NCI-H128 (cell line): ENCODE data around the gene FCN1.

ENCODE experiments used
- DNase-seq: peaks from one replicate; lab custom pipeline; 2025; ENCODE audit not compliant: unreplicated experiment; lab: John Stamatoyannopoulos, UW

The FCN1 gene

DNA sequence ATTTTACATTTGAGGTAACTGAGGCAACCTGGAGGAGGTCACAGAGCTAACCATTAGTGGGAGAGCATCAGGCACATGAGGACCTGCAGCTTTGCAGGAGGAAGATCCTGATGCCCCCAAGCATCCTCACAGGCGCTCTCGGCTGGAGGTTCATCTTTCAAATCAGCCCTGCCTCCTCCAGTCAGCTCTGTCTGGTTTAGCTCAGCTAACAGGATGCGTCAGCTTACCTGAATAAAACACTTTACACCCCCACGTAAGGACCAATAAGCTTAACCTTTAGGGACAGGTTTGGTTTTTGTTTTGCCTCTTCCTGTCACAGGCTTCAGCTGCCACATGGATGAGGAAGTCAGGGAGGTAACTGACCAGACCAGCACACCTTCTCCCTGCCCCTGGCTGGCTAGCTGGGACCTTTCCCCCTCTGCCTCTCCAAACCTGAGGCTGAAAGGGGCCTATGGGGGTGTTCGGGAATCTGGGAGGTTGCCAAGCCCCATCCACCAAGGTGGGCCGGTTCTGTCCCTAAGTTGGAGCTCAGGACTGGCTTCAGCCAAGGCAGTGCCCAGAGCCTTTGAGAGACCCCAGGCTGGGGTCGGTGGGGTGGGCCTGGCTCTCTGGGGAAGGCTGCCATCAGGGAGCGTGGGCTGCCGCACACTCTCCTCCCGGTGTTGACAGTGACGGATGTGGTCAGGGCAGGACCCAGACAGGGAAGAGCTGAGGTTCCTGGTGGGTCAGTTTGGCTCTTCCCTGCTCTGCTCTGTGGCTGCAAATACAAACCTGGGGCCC, 20.0 kb upstream of the FCN1 start:
- no peak for DNase-seq

DNA sequence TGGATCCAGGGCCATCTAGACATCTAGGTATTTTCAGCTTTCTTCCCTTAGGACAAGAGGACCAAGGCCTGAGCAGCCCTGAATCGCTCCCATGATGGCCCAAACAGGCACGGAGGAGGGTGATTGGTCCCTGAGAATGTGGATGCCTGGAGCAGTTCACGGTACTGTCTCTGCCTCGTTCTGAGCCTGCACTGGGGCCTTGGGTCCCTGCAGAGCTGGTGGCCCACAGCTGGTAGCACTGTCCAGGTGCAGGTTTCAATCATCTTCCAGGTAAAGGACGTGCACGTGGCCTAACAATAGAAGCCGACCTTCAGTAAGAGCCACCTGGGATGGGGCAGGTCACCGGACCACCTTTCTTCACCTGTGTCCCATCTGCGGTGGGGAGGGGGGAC, 19.4 kb upstream of the FCN1 start:
- no peak for DNase-seq

DNA sequence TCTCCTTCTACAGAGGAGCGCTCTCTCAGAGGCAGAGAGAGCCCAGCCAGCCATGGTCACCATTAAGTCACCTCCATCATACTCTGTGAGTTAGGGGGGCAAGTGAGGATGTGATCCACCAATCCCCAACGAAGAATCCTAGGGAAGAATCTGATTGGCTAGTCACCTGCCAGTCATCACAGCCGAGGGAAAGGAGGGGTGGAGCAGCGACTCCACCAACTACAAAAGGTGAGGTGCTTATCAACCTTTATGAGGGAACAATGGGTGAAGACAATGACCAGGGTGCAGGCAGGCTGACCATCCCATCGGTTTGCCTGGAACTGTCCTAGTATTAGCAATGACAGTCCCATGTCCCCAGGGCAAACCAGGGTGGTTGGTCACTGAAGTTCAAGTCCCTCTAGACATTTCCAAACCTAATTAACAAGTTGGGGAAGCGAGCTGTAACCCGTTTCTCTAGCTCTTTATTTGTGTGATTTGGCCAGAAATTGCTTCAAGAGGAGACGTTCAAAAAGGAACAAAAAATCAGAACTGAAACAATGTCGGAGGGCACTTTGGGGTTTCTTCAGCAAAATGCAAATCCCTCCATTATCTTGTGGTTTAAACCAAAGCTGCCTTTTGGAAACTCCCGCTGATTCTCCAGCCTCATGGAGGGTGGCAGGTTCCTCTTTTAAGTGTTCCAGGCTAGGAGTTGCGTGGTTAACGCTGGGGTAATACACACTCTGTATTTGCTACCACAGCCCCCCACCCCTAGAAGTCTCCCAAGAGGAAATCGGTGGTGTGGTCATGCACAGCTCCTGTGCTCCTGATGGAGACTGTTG, 18.8 kb upstream of the FCN1 start:
- DNase-seq: no peak

DNA sequence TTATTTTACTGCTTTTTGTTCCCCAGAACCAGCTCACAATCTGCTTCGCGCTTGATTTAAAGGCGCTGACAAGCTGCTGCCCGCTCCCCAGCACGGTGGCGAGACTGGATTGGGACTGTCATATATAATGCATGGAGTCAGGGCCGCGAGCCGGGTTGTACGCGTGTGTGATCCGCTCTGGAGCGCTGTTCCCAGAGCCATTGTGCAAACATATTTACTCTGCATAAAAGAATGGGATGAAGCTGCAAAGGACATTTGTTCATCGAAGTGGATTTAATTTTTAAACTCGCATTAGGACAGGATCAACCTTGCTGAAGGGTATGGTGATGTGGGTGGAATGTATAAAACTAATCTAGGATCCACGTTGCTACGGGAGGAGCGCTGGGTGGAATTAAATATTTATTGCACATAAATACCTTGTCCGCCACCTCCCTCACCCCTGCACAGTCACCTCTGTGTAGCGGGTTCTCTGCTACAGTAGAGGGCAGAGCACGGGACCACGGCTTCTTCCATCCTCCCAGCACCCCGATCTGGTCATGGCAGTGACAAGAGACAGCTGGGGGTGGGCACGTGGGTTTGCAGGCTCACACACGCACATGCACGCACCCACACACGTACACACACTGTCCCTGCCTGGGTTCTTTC, 18.1 kb upstream of the FCN1 start:
- DNase-seq: no peak

DNA sequence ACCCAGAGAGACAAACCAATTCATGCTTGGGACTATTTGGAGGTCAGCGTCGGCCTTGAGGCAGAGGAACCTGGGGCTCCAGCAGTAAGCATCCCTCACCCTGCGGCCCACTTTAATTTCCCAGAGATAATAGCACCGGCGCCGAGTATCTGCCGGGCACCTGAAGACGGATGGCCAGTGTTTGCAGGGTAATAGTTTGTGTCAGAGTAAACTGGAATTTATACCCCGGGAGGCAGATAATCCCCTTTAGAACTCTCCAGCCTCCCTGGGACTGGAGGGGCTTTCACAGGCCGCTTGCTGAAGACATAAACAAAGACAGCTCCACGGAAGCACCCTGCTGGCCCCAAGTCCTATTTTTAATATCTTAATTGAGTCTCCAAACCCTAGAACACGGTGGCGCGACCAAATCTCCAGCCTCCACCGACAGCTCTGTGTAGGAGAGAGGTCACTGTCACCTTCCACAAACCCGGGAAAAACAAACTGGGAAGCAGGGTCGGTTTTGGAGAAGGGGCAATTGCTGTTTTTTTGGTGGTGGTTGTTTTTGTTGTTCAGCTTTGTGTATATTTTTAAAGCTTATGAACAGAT, 17.4 kb upstream of the FCN1 start:
- no peak for DNase-seq

DNA sequence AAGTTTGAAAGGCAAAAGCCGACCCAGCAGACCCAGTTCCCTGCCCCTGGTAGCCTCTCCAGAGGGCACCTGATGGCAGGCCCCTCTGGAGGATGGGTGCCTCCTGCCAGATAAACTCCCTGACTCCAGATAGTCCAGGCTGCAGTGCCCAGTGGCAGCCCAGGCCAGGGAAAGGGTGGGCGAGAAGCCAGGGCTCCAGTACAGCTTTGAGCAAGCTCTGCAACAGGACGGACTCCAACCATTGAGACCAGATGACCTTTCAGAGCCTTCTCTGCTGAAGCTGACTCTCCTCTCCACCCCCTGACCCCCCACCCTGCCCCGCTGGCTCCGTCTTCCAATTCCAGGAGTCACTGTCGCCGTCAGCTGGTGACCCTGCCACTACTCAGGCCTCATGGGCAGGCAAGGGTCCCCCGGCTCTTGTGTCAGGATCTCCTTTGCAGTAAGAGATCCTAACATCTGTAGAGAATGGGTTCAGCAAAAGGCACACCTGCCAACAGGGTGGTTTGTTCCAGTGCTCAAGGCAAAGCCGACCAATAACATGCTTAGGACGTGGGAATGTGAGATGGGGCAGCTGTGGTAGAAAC, 15.5 kb upstream of the FCN1 start:
- no peak for DNase-seq

DNA sequence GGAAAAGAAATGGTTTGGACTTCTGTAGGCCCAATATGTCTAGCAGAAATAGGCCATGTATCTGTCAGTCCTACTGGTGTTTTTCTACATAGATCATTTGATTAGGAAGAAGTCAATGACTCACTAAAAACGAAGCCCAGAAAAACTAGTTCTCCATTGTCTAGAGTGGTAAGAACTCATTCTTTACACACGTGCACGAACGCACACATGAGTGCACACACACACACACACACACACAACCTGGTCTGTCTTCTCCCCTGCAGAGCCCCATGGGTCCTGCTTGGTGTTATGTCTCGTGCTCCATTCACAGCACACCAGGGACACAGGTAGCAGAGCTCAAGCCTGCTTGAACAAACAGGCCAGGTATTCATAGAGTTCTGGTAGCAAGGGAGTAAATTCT, 14.9 kb upstream of the FCN1 start:
- DNase-seq: no peak

DNA sequence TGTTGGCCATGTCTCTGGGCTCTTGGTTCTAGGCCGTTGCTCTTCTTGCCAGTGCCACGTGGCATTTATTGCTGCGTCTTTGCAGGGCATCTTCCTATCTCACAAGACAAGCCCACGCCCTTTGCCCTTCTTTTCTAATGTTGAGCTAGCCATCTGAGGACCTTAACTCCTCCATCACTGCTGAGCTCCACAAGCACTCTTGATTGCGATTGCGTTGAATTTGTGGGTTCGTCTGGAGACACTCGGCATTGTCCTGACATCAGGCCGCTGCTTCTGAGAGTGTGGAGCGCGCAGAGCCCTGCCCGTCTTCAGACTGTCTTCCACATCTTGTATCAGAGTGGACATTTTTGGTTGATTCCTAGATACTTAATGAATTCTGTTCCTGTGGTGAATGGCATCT, 14.5 kb upstream of the FCN1 start:
- no peak for DNase-seq

DNA sequence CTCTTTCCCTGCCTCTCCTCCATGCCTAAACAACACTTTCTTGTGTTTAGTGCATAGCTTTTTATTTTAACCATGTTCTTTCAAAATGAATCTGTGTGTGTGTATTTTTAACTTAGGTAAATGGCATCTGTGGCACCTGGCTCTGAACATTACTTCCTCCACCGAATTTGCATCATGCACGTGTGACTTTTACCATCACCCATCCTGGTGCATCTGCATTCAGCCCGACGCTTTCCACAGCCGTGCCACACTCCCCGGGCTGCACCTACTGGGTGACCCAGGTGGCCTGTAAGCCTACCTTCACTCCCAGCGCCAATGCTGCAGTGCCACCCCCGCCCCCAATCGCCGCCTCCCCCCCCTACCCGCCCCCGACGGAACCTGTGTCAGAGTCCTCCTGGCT, 12.7 kb upstream of the FCN1 start:
- DNase-seq: no peak

DNA sequence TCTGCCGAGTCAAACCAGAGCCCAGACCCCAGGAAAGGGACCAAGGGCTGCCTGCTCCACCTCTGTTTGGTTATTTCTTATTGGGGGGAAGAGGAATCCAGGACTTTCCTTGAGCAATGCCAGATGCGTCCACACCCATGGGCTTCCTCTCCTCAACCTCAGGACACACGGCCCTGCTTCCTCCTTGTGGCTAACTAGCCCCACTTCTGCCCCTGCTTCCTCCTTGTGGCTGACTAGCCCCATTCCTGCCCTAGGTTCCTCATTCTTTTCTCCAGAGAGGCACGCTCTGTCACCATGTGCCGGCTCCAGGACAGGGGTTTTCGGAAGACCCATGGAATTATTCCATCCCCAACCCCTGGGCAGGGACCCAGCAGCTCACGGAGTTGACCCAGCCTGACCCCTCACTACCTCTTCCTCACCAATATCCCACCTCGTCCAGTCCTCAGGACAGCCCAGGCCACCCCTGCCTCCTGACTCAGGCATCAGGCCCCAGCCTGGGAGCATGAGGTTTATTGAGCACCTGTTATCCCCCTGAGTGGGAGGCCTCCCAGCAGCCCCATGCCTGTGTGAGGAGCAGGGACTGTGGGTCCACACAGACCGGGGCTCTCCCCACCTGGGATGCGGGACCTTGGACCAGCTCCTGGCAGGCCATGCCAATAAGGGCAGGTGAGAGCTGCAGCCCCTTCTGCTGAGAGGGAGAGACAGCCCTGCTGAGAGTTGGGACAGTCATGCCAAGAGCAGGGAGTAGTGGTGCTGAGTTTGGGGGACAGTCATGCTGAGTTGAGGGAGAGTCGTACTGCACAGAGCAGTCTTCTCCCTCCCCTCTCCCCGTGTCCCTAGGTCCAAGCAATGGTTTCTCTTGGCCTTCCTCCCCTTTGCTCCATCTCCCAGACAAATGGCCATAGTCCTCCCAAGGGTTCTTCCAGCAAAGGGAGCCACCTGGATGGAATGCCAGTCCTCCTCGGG, 11.8 kb upstream of the FCN1 start:
- DNase-seq: no peak

DNA sequence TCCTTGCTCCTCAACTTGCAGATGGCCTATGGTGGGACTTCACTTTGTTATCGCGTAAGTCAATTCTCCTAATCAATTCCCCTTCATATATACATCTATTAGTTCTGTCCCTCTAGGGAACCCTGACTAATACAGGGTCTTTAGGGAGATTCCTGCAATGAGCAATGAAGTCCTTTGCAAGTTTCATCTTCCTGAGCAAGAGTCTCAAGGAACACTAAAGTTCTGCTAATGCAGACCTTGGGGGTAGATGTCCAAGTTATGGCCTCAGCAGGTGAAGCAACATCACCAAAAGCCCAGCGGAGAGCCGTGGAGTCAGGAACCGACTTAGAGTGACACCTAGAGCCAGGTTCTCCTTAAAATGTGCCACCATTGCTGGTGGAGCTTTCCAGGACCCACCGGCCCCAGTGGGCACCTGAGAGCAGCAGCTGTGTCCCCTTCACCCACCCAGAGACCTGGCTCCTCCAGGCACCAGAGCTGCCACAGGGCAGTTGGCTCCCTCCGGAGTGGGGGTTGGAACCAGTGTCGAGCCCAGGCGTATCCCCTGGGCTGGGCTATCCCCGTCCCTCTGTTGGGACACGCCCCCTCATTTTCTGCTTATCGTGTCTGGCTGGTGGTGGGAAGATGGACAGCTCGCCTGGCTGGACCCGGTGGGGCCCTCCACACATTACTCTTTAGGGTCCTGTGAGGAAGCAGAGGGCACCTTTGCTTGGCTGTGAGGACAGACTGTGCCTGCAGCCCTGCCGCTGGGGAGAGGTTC, 10.9 kb upstream of the FCN1 start:
- no peak for DNase-seq

DNA sequence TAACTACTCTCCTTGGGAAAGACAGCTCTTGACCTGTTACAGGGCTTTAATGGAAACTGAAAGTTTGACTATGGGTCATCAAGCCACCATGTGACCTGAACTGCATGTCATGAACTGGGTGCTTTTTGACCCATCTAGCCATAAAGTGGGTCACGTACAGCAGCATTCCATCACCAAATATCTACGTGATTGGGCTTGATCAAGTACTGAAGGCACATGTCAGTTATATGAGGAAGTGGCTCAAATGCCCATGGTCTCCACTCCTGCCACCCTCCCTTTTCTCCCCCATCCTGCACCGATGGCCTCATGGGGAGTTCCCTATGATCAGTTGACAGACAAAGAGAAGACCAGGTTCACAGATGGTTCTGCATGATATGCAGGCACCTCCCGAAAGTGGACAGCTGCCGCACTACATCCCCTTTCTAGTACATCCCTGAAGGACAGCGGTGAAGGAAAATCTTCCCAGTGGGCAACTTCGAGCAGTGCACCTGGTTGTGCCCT, 7.3 kb upstream of the FCN1 start:
- no peak for DNase-seq

DNA sequence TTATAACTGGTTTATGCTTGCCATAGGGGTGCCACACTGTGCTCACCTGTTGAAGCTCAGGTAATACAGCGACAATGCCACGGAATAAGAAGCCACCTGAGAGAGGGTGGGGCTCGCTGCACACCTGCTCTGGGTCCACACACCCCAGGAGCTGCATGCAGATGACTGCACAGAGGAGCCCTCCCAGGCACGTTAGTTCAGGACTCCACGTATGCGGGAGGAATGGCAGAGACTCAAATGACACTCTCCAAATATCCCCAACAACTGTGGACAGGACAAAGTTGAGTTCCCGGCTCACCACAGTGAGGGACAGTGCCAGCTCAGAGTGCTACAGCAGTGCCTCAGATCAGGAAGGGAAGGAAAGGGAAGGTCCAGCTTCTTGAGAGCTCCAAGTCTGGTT, 5.8 kb upstream of the FCN1 start:
- DNase-seq: no peak

DNA sequence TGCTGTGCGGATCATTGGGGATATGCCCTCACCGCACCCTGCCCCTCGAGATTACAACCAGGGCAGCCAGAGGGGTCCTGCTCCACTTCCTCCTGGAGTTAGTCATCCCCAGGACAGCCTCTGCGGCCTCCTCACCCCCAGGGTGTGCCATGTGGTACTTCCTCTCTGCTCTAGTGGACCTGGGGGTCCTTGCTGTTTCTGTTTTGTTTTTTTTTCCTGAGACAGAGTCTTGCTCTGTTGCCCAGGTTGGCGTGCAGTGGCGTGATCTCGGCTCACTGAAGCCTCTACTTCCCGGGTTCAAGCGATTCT, 5.2 kb upstream of the FCN1 start:
- no peak for DNase-seq

DNA sequence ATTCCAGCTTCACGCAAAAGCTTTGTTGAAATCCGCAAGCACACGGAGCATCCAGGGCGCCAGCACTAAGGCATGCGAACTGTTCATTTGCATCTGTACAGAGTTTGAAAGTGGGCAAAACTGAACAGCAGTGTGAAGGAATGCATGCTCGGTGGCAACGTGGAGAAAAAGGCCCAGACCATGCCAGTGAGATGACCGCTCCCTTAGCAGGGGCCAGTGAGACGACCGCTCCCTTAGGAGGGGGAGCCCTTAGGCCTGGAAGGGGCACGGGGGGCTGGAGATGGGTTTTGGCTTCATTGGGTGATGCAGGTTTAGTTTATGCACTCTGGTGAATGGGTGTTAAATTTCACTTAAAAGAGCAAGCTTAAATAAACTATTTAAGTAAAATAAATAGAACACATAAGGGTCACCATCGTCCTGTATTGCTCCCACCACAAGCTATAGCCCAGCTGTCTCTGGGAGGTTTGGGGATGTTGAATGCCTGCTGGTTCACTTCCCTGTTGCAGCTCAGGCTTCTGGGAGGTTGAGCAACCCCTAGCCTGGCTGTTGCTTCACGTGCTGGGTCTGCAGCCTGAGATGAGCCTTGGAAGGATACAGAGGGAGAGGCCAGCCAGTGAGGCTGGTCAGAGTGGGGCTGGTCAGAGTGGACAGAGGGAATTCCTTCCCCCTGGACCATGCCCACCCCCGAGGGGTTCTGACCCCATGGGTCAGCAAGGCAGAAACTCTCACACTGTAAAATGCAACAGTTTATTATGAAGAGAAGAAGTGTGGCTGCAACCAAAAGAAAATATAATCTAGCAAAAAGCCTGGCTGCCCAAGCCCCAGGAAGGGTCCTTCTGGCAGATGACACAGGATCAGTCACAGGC, 4.6 kb upstream of the FCN1 start:
- DNase-seq: no peak

DNA sequence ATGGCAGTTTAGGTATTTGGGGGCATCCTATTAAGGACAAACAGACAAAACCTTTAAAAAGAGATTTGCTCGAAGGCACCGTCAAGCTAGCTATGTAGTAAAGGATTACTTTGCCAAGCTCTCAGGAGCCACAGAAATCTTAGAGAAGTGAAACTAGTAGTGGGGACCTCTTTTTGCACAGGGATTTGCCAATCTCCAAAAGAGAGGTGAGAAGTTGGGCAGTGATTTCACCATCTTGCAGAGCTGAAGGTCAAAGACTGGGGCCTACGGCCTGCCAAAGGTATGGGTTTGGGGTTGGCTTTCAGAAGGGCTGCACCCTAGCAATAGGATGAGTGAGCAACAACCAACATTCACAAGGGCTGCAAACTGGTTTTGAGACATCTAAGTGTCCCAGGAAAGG, 1.6 kb upstream of the FCN1 start:
- DNase-seq: no peak

DNA sequence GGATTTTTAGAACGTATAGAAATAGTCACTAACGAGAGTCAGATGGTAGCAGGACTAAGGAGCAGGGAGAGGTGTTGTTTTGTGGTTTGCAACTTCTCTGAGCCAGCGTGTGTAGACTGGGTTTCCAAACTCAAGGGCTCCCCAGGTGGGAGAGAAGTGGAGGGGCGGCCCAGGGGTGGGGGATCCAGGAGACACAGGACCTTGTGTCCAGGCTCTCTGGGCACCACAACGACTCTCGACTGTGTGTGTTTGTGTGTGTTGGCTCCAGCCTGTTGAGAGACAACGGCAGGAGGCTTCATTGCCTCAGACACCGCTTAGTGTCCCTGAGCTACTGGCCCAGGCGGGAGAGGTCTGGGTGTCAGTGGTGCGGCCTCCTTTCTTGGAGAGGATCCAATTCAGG, 934 bp upstream of the FCN1 start:
- no peak for DNase-seq

DNA sequence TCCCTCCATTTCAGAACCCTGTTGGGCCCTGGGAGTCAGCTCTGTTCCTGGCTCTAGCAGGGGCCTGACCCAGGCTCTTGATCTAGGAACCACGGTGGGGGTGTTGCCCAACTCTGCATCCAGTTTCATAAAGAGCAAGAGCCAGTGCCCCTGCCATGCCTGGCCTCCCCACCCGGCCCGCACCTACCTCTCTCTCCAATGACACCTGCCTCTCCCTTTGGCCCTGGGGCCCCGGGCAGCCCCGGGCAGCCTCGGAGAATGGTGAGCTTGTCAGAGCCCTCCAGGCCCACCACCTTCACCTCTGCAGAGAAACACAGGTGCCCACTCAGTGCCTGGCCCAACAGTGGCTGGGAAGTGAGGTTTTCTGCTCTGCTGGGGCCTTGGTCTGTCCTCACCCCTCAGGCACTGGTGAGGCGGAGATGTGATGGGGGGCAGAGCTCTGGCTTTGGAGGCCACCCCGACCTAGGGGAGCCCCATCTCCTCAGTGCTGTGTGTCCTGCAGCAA, 1.5 kb downstream of the FCN1 start:
- no peak for DNase-seq
